ENCODE data around the gene GMCL1.

GRCh38 chr2:69889302-69889701 lies 59.8 kb downstream of the GMCL1 start:
- no peak for TF ChIP-seq RAD21 (CRISPR knock-in tag; conservative IDR thresholded peaks at IDR 0.05 in 1 of 2, IDR thresholded peaks at IDR 0.05 in 1 of 2)
- TF ChIP-seq EZH2 (IDR thresholded peaks at IDR 0.05; ENCODE audit: borderline replicate concordance, low read depth, low read length): no peak
- no peak for TF ChIP-seq PML (IDR thresholded peaks at IDR 0.05; ENCODE audit: low read length)
- TF ChIP-seq ZNF197 (CRISPR knock-in tag; IDR thresholded peaks at IDR 0.05; ENCODE audit: low read depth): no peak
- no peak for TF ChIP-seq TFAP4 (CRISPR knock-in tag; IDR thresholded peaks at IDR 0.05; ENCODE audit: borderline replicate concordance)
- TF ChIP-seq POLR2A (conservative IDR thresholded peaks at IDR 0.05): no peak
- TF ChIP-seq, protein P1, sequence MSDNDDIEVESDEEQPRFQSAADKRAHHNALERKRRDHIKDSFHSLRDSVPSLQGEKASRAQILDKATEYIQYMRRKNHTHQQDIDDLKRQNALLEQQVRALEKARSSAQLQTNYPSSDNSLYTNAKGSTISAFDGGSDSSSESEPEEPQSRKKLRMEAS (CRISPR knock-in tag; IDR thresholded peaks at IDR 0.05): no peak
